OCI-M1 (cell line): ENCODE results near the gene PHTF2.

ENCODE experiments used
- DNase-seq: peaks from one replicate; lab custom pipeline; 2025; lab: John Stamatoyannopoulos, UW

The PHTF2 gene

DNA sequence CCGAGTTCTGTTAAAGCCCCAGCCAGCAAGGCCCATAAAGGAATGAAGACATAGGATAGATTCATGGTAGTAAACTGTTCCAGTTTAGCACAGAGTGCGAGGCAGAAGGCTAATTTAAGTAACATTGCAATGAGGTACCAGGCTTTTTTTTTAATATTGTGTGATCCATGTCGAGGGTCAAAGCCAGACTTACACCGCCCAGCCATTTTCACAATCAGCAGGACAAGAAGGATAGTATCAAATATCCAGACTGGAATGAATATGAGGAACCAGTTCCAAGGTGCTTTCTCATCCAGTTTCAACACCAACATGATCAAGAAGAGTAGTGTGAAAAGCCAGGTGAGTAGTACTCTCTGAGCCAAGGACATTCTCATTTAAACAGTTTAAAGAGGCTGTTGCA, 4.6 kb upstream of the PHTF2 start:
- no peak for DNase-seq

DNA sequence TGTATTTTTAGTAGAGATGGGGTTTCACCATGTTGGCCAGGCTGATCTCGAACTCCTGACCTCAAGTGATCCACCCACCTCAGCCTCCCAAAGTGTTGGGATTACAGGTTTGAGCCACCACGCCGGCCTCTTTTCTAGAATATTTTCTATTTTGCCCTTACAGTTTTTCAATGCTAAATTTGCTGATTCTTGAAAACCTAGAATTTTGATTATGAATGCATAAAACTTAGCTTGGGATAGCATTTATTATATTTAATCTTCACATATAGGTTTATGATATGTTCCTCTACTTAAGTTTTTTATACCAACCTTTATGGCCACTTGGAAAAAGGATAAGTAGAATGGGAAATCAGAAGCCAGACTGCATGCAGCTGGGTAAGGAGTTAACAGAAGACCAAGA, 2.5 kb upstream of the PHTF2 start:
- no peak for DNase-seq

DNA sequence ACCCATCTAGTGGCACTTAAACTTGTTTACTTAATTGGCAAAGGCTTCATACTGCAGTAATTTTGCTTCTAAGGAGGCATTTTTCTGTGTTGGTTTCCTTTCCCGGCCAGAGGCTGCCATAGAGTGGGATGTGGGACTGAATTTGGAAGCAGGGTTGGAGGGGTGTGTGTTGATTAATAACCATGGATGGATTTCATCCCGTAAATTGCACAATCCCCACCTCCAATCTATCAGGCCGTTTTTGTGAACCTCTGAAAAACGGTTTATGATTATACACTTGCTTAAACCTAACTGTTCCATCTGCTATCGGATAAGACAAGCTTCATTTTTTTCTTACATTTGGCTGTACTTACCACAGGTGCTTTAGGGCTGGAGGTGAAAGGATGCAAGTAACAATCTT, 1.6 kb upstream of the PHTF2 start:
- peak; percentile 78 for DNase-seq

- DNase-seq = peak; percentile 87
These were observed 709 bp upstream of the PHTF2 start for GRCh38 chr7:77797734-77798393.

DNA sequence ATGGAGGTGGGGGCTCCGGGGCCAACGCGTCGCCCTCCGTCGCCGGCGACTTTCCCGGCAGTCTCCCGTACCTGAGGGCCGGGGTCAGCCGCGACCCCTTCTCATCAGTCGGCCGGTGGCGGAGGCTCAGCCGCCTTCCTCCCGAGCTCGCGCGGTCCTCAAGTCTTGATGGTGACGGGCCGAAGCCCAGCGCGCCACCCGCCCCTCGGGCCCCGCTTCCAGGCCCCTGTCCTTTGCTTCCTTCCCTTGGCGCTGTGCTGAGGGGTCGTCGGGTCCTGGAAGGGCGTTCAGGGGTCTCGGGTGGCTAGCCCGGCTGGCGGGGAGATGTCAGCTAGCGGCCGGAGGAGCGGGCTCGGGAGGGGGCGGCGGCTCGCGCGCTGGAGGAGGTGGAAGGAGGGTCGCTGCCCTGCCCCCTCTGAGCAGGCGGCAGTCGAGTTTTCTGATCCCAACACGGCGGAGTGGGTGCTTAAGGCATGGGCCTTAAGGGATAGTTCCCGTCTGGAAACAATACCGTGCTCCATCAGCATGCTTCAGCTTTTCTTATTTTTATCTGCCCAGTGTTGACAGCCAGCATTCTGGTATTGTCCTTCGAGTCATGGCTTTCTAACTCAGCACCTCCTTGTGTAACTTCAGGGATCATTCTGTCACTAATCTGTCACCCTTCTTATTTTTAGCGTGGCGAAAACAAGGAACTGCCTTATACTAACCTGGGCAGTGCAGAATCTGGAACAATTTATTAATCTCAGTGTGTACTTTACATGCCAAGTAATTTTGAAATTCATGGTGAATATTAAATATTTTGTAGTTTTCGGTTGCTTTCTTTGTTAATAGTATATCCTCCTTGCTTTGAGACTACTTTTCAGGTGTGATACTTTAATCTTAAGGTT, 748 bp downstream of the PHTF2 start:
- peak; percentile 93 for DNase-seq

DNA sequence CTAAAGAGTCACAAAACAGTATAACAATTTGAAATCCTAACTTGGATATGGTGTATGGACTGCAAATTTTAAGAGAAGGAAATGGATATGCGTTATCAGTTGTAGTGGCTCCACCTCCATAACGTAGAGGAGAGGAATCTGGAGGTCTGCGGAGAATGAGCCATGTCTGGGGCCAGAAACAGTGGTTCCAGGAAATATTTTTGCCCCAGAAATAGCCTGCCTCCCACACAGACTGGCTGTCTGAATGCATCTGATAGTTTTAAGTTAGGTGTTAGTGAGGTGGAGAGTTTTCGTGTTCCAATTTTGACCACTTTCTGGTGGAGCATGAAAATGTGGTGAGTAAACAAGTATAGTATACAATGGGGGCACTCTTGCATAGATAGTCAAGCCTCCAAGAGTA, 1.6 kb downstream of the PHTF2 start:
- peak; percentile 97 for DNase-seq

DNA sequence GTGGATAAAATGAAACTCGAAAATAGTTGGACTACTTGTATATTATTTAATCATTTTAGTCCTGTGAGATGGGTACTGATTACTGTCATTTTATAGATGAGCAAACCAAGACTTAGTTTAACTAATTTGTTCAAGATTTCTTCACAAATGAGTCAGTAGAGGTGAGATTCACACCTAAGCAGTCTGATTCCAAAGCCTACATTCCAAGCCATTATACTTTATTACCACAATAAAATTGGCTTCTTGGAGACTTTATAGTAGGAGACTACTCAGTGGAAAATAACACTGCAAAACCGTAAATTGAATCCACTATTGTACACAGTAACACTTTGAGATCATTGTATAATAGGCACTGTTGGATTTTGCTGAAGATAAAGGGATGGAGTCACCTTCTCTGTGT, 2.2 kb downstream of the PHTF2 start:
- DNase-seq = no peak

GRCh38 chr7:77802557-77803405, 4.2 kb downstream of the PHTF2 start:
- DNase-seq = peak; percentile 78

DNA sequence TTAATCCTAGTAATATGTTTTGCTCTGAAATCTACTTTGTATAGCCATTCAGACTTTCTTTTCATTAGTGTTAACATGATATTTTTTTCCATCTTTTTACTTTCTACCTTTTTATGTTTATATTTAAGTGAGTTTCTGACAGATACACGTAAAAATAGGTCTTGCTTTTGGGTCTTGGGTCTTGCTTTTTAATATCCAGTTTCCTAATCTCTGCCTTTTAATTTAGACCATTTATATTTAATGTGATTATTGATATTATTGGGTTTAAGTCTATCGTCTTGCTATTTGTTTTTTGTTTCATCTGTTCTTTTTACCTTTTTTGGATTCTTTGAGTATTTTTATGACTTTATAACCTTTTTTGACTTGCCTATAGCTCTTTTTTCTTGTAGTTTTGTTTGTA, 7.9 kb downstream of the PHTF2 start:
- DNase-seq = no peak

DNA sequence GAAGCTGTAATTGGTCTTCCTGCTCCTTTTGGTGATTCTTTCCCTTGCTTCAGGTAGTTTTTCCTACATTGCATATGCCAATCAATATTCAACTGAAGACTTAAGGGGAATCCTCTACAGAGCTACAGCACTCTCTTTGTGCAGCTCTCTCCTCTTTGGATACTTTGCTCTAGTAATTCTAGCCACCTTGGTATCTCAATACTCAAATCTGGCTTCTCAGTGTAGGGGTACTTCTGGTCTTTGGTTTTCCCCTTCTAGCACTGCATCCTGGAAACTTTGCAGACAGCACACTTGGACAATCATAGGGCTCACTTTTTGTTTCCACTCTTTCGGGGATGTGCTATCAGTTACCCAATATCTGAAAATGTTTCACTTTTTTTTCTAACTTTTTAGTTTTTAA, 9.9 kb downstream of the PHTF2 start:
- no peak for DNase-seq

GRCh38 chr7:77811516-77812289, 13.1 kb downstream of the PHTF2 start:
- peak; percentile 54 for DNase-seq

GRCh38 chr7:77812290-77812685, 13.7 kb downstream of the PHTF2 start:
- no peak for DNase-seq

GRCh38 chr7:77813180-77813579, 14.6 kb downstream of the PHTF2 start:
- peak; percentile 92 for DNase-seq

- peak; percentile 52 for DNase-seq
These were observed 20.4 kb downstream of the PHTF2 start for GRCh38 chr7:77819021-77819420.

DNA sequence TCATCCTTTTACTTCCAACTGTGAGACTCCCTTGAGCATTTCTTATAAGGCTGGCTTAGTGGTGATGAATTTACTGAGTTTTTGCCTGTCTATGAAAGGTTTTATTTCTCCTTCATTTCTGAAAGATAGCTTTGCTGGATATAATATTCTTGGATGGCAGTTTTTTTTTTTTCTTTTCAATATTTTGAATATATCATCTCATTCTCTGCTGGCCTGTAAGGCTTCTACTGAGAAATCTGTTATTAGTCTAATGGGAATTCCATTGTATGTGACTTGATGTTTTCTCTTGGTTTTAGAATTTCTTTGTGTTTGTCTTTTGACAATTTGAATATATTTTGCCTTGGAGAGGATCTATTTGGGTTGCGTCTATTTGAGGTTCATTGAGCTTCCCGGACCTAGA, 22.4 kb downstream of the PHTF2 start:
- DNase-seq = no peak

- peak; percentile 91 for DNase-seq
These were observed 23.7 kb downstream of the PHTF2 start for GRCh38 chr7:77822269-77822668.

- no peak for DNase-seq
These were observed 25.2 kb downstream of the PHTF2 start for GRCh38 chr7:77823787-77824186.

DNA sequence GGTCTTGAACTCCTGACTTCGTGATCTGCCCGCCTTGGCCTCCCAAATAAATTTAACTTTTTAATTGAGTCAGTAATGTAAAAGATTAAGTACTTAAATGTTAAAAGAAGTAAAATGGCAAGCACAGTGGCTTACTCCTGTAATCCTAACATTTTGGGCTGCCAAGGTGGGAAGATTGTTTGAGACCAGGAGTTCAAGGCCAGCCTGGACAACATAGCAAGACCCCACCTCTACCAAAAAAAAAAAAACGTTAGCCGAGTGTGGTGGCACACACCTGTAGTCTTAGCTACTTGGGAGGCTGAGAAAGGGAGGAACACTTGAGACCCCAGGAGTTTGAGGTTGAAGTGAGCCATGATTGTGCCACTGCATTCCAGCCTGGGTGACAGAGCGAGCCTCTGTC, 26.1 kb downstream of the PHTF2 start:
- DNase-seq = no peak

DNA sequence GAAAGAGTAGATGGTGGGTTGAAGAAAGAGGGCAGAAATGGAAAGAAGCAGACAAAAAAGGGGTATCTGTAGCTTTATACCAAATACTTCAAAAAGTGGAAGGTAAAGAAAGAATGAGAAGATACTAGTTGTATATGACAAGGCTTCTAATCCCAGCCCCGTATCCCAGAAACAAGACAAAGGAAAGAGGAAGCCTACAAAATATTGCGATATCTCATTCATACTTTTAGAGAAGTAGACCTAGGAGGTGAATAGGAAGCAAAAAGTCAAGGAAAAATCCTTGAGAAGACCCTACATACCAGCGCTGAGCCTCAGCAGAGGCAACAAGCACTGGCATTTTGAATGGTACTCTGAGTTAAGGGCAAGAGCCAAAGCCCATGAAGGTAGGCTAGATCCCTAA, 26.6 kb downstream of the PHTF2 start:
- peak; percentile 63 for DNase-seq

GRCh38 chr7:77826300-77826699, 27.7 kb downstream of the PHTF2 start:
- no peak for DNase-seq

DNA sequence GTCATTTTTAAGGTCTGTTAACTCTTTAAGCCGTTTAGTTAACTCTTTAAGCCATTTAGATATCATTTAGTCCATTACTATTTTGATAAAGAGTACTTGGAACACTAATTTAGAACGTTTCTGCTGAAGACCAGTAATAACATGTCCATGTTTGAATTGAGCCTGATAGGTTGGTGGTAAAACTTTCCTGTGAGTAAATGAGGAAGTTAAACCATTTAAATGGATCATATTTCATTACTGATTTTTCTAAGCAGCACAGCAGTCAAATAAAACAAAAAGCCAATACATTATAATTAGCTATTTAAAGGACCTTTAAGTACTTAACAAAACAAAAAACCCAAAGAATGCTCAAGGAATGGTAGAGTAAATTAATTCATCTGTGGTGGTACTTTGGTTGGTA, 29.4 kb downstream of the PHTF2 start:
- peak; percentile 91 for DNase-seq
